ENCODE data around the gene RAB25. TPM values are rescaled to one million over a fixed set of nuclear protein-coding genes. Genes with fewer than 3 reads are reported as not detected.

Gene RAB25
- polyA plus RNA-seq, 1 donor (not counting 4 experiments of a cell fraction or from before 2014, with no cell fraction given), result 93.4 TPM

GRCh38 chr1:156117414-156118176 is 56.6 kb downstream of the RAB25 start:
- peak overlapping the region; percentile 100 for H3K9ac ChIP-seq (ENCODE audit: control insufficient read depth, extremely low read depth, insufficient read depth, low read length)
- FAIRE-seq, result no peak
- peak overlapping the region; percentile 62 to 99 (median 84) for H3K4me3 ChIP-seq (ENCODE audit: control insufficient read depth in 2 of 3, extremely low read depth in 1 of 3, insufficient read depth in 2 of 3, low read depth in 1 of 3, low read length in 3 of 3)
- H3K4me2 ChIP-seq (ENCODE audit: control insufficient read depth, extremely low read depth, insufficient read depth, low read depth, low read length), result peak overlapping the region; percentile 66
- TF ChIP-seq CTCF (optimal IDR thresholded peaks at IDR 0.05 in 1 of 3, IDR thresholded peaks at IDR 0.05 in 1 of 3, conservative IDR thresholded peaks at IDR 0.05 in 1 of 3; ENCODE audit: extremely low read depth in 1 of 3, insufficient read depth in 2 of 3, low read length in 3 of 3) (no peak), EZH2 (IDR thresholded peaks at IDR 0.05; ENCODE audit: low read length) (no peak)
- peaks cover 3% of the 10 kb centered on the region for H3K9me1 ChIP-seq (ENCODE audit: control insufficient read depth, extremely low read depth, insufficient read depth, low read length)
- H3K9me3 ChIP-seq (ENCODE audit: control insufficient read depth, low read depth, low read length), result no peaks in the 10 kb centered on the region
- H4K20me1 ChIP-seq (ENCODE audit: control insufficient read depth, extremely low read depth, insufficient read depth, low read length), result peaks cover 31% of the 10 kb centered on the region
- peaks cover 2 to 15% of the 10 kb centered on the region in 2 experiments for H3K36me3 ChIP-seq (ENCODE audit: control insufficient read depth in 2 of 2, extremely low read depth in 1 of 2, insufficient read depth in 2 of 2, low read length in 2 of 2)
- peaks cover 78% of the 10 kb centered on the region for H3K79me2 ChIP-seq (ENCODE audit: control insufficient read depth, insufficient read depth, low read length)
- DNase-seq (ENCODE audit: low read depth, low spot score), result no peak
- dilution Hi-C loops (cut with MboI; ENCODE audit: extremely low pct_ligation_motif_present, low sequenced_read_pairs), result no loop called here
- H2AFZ ChIP-seq (ENCODE audit: control insufficient read depth, low read length), result no peak overlapping the region
- H3K4me1 ChIP-seq (ENCODE audit: control insufficient read depth, extremely low read depth, insufficient read depth, low read length), result peaks cover 60% of the 10 kb centered on the region
- no peaks in the 10 kb centered on the region for H3K27me3 ChIP-seq (ENCODE audit: control insufficient read depth, extremely low read depth, insufficient read depth, low read length)
- H3K27ac ChIP-seq (ENCODE audit: control insufficient read depth, insufficient read depth, low read length), result peak overlapping the region; percentile 96

GRCh38 chr1:156118177-156118868 is 57.4 kb downstream of the RAB25 start:
- peaks cover 2 to 15% of the 10 kb centered on the region in 2 experiments for H3K36me3 ChIP-seq (ENCODE audit: control insufficient read depth in 2 of 2, extremely low read depth in 1 of 2, insufficient read depth in 2 of 2, low read length in 2 of 2)
- dilution Hi-C loops (cut with MboI; ENCODE audit: extremely low pct_ligation_motif_present, low sequenced_read_pairs), result no loop called here
- H2AFZ ChIP-seq (ENCODE audit: control insufficient read depth, low read length), result no peak overlapping the region
- TF ChIP-seq CTCF (optimal IDR thresholded peaks at IDR 0.05 in 1 of 3, IDR thresholded peaks at IDR 0.05 in 1 of 3, conservative IDR thresholded peaks at IDR 0.05 in 1 of 3; ENCODE audit: extremely low read depth in 1 of 3, insufficient read depth in 2 of 3, low read length in 3 of 3), result no peak
- TF ChIP-seq EZH2 (IDR thresholded peaks at IDR 0.05; ENCODE audit: low read length), result no peak
- H3K4me3 ChIP-seq (ENCODE audit: control insufficient read depth in 2 of 3, extremely low read depth in 1 of 3, insufficient read depth in 2 of 3, low read depth in 1 of 3, low read length in 3 of 3), result peak overlapping the region; percentile 62 to 99 (median 84)
- peaks cover 61% of the 10 kb centered on the region for H3K4me1 ChIP-seq (ENCODE audit: control insufficient read depth, extremely low read depth, insufficient read depth, low read length)
- peak overlapping the region; percentile 49 for H3K27ac ChIP-seq (ENCODE audit: control insufficient read depth, insufficient read depth, low read length)
- H3K4me2 ChIP-seq (ENCODE audit: control insufficient read depth, extremely low read depth, insufficient read depth, low read depth, low read length), result peak overlapping the region; percentile 66
- no peaks in the 10 kb centered on the region for H3K9me3 ChIP-seq (ENCODE audit: control insufficient read depth, low read depth, low read length)
- H3K9me1 ChIP-seq (ENCODE audit: control insufficient read depth, extremely low read depth, insufficient read depth, low read length), result peaks cover 3% of the 10 kb centered on the region
- H4K20me1 ChIP-seq (ENCODE audit: control insufficient read depth, extremely low read depth, insufficient read depth, low read length), result peaks cover 31% of the 10 kb centered on the region
- peak overlapping the region; percentile 100 for H3K9ac ChIP-seq (ENCODE audit: control insufficient read depth, extremely low read depth, insufficient read depth, low read length)
- DNase-seq (ENCODE audit: low read depth, low spot score) (no peak), FAIRE-seq (no peak)
- H3K79me2 ChIP-seq (ENCODE audit: control insufficient read depth, insufficient read depth, low read length), result peaks cover 84% of the 10 kb centered on the region
- H3K27me3 ChIP-seq (ENCODE audit: control insufficient read depth, extremely low read depth, insufficient read depth, low read length), result no peaks in the 10 kb centered on the region

Data from keratinocyte (primary cell).